Stimulated activated CD4-positive, alpha-beta T cell treated with anti-CD3 and anti-CD28 coated beads, TNF-alpha, amount 100 ng/mL, for 48 hours (primary cell): ENCODE results near the gene NDUFA9.

Experiments used
- DNase-seq, 3 donors: peaks; one replicate each; pipeline ENCODE4 v3.0.0-alpha.2; 2020; ENCODE audit warnings: low read depth in 3 of 3

Gene NDUFA9

DNA sequence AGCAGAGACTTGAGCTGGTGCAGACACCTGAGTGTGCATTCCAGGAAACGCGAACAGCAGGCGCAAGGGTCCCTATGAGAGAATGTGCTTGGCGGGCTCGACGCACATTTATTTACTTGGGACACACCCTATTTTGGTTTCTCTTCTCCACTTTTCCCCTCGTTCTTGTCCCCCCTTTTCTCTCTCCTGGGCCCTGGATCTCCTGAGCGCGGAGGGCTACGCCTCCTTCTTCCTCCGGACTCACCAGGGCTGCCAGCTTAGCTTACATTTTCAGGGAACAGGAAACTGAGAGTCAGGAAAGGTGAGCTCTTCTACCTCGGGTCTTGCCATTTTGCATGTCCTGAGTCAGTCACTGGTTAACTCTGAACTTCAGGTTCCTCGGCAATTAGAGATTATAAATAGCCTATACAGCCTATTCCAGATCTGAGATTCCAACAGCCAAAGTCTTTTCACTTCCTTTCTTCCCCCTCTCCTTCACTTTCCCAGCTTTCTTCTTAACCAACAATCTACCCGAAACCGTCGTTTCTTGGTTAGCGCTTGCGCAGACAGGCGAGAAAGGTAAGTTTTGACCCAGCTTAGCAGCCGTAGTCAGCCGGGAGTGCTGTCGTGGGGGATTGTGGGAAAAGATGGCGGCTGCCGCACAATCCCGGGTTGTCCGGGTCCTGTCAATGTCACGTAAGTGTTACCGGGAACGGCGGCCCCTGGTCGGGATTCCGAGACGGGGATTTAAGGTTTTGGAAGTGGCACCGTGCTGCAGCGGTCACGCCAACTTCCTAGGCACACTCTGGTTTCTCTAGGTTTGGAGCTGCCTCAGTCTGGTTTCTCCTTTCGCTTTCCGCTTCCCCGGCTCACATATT is at the start of gene NDUFA9, which contains the start of gene AKAP3:
Gene NDUFA9, plus strand, starts transcription at position 614 of the 857 bp plus-strand sequence. Its CDS starts 13 bp downstream, at position 627.
Gene AKAP3, minus strand, starts transcription at position 551 of the 857 bp plus-strand sequence. CDS start 10,855 bp downstream, outside the sequence.
- peak; percentile 65 to 75 (median 67) for DNase-seq

DNA sequence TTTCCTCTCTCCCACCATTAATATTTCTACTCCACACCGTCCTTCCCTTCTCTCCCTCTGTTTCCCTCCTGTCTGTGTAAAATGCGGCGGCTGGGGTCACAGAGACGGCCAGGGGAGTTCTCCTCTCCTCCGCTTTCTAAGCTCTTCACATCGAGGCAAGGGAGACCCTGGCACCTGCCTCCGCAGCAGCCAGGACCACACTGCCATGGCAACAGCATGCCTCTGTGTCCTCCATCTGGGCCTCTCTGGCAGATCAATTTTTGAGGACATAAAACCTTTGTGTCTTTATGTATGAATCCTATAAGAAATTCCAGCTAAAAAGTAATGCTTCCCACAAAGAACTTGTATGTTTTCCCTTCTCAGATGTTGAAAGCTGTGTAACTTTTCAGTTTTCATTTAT is 45.5 kb upstream of the NDUFA9 start:
- DNase-seq = no peak

DNA sequence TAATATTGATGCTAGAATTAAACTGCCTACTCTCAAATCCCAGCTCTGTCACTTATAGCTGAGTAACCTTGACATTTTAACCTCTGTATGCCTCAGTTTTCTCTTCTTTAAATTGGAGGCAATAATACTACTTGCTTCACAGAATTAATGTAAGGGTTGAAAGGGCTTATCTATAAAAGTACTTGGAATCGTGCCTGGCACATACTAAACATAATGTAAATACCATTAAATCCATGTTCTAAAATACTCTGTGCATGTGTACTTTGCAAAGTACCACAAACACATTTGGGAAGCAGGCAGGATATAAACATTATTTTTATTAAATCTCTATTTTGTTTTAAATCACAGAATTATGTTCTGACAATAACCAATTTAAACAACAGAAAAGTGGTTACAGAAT is 45.0 kb upstream of the NDUFA9 start:
- DNase-seq = no peak

DNA sequence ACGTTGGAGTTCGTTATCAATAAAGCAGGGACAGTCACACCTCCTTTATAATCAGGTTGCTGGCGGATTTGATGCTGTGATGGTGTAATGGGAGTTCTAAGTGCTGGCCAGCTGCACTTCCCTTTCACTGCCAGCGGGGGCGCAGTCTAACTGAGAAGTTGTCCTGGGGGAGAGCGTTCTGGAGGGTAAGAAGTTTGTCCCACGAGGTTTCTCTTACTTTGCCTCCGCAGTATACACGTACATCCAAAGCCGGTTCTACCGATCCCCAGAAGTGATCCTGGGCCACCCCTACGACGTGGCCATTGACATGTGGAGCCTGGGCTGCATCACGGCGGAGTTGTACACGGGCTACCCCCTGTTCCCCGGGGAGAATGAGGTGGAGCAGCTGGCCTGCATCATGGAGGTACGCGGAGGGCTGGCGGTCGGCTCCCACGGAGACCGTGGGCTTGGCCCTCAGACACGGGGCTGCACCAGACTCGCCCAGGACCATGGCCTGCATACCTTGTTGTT is 44.2 kb upstream of the NDUFA9 start:
- peak; percentile 69 to 74 (median 71) for DNase-seq

DNA sequence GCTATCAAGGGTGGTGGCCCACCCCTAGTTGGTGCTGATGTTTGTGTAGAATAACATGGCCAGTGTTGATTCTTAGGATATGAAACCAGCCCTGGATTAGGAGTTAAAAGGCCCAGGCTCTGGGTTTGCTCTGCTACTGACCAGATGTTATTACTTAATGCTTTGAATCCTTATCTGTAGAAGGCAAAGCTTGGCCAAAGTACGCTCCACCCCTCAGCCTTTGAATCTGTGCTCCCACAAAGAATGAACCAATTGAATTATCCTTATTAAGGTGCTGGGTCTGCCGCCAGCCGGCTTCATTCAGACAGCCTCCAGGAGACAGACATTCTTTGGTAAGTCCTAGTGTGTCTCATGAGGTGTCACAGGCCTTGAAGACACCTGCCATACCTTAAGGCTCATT is 41.9 kb upstream of the NDUFA9 start:
- DNase-seq = no peak

DNA sequence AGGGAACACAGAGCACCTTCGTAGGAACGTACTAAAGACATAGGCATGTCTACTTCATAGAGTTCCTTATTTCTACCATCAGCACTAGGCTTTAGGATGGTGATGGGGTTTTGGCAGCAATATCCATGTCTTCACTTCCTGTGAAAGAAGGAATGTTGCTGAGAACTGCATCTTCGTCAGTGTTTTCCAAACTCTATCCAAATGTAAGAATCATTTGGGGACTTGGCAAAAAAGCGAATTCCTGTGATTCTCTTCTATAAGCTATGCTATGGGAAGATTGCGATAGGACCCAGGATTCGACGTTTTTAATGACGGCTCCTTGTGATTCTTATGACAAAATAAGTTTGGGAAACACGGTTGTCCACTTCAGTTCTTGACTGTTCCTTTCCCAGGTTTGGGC is 39.8 kb upstream of the NDUFA9 start:
- DNase-seq = no peak

DNA sequence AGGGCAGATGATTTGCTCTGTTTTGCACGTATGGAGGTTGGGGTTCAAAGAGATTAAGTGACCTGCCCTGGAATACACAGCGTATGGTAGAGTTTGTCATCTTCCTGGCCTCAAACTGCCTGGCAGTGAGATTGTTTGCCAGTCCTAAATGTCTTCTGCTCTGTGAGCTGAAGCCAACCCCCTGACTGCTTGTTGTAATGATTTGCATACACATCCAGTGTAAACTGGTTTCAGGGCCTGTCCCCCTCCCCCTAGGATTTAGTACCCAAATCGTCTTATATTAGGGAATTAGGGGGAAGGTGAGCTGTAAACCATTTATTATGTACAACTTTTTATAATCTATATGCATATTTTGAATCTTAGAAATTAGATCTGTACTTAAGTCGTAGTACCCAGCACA is 38.4 kb upstream of the NDUFA9 start:
- no peak for DNase-seq

DNA sequence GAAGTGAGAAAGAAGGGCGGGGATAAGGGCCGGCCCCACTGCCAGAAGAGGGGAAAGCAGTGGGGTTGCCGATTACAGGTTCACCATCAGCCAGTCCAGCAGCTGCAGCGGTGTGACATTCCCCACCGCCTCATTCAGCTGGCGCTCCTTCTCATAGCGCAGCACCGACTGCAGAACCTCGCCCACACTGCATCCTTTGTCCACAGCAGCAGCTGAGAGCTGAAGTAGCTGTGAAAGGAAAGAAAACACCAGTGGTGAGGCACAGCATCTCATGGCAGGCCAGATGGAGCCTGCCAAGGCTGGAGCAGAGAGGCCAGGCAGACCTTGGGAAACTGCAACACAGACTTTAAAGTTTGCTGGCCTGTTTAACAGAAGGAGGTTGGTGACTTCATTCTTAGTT is 33.2 kb upstream of the NDUFA9 start:
- DNase-seq = no peak

DNA sequence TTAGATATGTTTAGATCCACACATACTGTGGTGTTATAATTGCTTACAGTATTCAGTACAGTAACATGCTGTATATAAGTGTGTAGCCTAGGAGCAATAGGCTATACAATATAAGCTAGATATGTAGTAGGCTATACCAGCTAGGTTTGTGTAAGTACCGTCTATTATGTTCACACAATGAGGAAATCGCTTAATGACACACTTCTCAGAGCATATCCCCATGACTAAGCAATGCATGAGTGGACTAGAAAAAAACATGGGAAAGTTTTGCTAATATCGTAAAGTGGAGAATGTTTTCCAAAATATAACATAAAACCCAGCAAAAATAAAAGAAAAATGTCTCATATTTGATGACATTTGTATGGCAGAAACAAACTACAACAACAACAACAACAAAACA is 27.4 kb upstream of the NDUFA9 start:
- DNase-seq = no peak

DNA sequence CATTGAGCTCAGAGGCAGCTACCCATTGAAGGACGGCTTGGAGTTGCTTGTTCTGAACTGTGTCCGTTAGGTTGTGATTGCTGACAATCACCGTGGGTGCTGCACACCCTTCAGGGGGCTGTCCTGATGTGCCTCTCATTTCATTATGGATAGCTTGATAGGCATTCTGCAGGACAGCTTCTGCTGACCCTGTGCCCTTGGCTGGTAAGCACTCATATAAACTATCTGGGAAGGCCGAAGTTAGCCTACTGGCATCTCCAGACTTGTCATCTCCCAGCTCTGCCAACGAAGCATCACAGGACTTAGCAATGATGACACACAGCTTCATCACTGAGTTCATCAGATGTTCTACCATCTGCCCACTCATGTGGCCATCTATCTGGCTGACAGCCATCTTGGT is 22.4 kb upstream of the NDUFA9 start:
- no peak for DNase-seq

DNA sequence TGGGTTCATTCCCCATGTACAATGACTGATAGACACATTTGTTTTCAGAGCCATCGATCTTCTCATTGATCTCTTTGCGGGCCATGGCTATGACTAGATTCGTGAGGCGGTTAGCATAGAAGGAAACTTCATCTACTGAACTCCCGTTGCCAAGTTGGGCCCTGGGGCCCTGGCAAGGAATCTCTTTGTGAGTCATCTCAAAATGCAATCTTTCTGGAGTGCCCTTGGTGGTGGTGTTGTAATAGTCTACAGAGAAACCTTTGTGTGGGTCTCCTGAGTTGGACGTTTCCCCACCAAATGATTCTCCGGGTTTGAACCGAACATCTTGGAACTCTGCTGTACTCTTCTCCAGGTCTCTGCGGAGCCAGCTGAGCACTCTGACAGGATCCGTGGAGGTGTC is 20.5 kb upstream of the NDUFA9 start:
- no peak for DNase-seq

DNA sequence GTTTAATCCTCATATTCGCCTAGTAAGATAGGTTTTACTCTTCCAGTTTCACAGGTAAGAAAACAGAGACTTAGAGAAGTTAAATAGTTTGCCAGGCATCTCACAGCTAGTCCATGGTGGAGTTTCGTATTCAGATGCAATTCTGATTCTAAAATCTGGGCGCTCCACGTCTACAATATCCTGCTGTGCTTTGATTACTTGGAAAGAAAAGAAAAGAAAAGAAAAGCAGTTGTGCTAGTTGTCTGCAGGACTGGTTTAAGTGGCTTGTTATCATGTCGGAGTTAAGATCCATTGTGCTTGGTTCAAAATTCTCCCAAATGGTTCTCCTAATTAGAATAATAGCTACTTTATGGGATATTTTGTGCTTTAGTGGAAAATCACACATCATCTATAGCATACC is 18.7 kb upstream of the NDUFA9 start:
- no peak for DNase-seq

DNA sequence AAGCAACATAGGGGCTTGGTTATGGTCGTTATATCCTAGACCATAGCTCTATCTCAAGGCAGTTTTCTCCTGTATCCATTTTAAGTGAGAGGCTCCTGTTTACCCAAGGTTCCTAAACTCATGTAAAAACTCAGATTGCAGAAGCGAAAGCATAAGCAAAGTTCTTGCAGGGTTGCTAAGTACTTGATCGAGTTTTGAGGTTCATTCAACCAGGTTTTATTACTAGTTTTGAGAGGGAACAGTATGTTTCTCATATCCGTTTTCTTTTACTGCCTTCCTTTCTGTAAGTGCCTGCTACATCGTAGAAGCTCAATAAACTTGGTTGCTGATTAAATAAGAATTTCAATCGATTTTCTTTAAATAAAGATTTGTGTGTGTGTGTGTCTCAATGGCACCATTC is 5.2 kb upstream of the NDUFA9 start:
- no peak for DNase-seq

DNA sequence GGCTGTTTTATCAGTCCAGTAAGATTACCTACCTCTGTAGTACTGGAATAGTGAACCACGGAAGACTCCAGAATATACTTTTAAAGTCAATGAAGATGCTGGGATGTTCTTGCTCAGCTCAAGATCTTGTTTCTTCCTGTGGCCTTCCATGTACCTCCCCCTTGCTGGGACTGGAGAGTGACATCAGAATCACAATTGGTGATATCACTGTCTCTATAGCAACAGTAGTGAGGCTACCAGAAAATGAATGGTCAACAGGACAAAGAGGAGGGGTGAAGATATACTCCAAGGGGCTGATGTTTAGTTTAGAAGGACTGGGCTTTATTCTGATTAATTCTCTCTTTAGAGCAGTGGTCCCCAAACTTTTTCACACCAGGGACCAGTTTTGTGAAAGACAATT is 3.9 kb upstream of the NDUFA9 start:
- DNase-seq = no peak

DNA sequence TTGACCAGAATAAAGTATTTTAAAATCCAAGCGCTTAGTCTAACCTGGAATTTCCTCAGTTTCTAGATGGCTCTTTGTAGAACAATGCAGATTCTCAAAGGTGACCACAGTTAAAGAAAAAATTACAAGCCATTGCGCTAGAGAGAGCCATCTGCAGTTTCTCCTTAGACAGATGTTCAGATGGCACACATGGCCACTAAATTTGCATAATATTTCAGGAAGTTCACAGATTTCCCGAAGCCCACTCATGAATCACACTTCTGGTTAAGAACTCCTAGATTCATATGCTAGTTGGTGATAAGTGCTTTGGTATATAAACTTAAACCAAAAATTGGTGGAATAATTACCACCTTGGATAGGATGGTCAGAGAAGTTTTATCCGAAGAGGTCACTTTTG is 812 bp upstream of the NDUFA9 start:
- no peak for DNase-seq

DNA sequence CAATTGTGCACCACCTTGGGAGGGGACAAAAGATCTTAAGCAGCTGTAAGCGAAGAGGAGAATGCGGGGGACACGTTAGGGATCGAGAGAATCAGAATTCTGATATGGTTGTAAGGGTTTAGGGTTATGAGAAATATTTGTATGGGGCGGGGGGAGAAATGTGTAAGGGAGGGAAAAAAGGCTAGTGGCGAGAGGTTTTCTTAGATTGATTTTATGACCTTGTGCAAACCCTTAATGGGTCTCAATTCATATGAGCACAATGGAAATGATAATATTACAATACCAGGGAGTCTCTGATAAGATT is 396 bp downstream of the NDUFA9 start:
- no peak for DNase-seq

DNA sequence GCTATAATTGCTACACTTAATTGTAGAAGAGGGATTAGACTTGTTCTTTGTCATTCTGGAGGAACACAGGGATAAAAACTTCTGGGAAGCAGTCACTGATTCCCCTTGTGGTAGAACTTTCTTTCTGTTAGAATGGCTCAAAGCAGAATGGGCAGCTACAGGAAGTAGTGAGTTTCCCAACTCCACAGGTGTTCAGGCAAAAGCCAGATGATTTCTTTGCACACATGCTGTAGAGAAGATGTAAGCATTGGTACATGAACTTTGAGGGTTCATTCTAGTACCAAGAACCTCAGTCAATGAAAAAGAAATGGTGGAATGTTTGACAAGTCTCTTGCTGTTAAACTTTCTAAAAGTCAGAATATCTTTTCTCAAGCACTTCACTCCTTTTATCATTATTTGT is 4.3 kb downstream of the NDUFA9 start:
- no peak for DNase-seq

DNA sequence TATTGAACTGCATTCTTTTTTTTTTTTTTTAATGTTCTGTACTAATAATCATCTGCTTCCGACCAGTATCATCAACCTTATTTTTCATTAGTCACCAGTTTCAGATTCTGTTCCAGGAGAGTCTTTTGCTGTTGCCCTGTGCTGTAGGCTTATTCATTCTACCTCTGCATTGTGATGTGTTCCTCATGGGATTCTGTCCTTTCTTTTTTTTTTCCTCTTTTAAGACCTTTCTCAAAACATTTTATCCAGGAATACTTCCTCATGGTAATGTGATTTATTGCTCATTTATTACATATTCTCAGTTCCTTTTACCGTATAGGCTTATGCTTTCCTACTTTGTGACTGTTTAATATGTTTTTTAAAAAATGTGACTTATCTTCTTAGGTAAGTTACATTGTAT is 4.8 kb downstream of the NDUFA9 start:
- DNase-seq = no peak

DNA sequence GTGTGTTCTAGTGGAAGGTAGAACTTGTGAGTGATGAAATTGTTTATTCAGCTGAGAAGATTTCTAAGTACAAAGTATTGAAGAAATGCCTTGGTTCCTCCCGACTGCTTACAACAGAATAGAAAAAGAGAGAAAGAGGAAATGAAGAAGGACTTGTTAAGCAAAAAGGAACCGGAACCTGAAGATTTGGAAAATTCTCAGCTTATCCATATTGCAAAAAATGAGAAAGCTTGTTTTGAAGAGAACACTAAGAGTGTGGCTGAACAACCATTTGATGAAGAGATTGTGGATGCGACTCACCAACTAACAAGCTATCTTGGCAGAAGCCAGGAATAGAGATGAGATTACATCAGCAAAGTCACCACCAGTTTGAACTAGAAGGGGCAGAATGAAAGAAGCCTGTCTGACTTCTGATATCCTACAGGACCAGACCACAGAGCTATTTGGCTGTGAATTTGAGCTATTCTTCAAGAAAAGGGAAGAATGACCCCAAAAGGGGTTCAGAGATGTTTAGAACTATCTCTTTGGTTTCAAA is 15.1 kb downstream of the NDUFA9 start:
- DNase-seq = no peak

DNA sequence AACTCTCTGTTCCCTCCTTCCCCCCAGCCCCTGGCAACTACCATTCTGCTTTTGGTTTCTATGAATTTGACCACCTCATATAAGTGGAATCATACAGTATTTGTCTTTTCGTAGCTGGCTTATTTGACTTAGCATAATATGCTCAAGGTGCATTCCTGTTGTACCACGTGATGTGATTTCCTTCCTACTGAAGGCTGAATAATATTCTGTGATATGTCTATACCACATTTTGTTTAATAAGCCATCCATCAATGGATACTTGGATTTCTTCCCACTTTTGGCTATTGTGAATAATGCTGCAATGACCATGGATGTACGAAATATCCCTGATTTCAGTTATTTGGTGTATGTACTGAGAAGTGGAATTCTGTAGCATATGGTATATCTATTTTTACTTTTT is 16.3 kb downstream of the NDUFA9 start:
- DNase-seq = no peak

DNA sequence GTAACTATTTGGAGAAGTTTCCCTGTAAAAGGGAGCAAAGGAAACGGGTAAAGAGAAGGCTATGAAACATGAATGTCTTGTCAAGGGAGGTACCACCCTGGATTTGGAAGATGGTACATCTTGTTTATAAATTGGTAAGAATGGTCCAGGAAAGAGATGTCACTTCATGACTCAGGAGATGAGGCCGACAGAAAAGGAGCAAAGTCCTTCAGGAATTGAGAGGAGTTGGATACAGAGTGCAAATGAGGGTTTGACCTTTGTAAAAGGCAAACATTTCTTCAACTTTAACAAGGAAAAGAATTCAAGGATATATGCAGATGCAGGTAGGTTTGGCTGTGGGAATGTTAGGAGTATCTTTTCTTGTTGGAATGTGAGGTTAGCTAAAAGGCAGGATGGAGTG is 30.8 kb downstream of the NDUFA9 start:
- DNase-seq = no peak

DNA sequence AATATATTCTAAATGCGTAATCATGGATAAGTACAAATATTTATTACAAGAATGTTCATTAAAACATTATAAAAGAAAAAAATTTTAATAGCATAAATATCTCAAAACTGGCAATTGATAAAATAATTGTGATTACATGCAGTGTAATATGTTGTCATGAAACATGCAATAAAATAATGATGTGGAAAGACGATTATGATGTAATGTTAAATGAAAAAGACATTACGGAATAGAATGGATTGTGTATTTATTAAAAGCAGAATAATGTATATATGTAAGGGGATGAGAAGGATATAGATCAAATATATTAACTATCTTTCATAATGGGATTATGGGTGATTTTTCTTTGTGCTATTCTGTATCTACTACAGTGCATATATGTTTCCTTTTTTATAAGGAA is 32.8 kb downstream of the NDUFA9 start:
- DNase-seq = no peak

DNA sequence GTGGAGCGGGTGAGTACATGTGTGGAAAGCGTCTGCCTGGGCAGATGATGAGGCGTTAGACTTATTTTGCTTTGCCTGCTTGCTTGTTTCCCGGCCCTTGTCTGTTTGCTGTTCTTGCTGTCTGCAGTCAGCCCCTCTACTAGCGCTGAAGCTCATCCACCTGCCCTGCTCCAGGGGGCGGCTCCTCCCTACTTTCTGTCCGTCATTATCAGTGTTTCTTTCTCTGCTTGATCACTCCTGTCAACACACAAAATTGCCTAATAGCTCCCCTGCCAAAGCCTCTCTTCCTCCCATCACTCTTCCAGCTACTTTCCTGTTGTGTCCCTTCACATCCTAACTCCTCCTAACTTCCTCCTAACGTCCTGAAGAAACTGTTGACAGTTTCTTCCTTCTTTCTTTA is 36.4 kb downstream of the NDUFA9 start:
- no peak for DNase-seq

DNA sequence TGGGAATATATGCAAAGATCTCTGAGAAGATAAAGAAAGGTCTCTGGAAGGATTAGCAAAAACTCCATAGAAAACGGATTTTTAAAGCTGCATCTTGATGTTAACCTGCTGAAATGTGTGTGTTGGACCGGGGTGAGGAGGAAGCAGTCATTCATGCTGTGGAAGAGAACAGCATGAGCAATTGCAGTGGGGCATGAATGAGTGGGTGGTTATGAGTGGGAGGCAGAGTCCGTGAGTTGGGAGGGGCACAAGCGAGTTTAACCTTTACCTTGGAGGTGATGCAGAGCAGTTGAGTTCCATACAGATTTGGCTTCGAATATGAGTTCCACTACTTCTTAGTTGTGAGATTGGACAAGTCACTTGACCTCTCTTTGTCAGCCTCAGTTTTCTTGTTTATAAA is 41.8 kb downstream of the NDUFA9 start:
- DNase-seq = no peak
